Mammary epithelial cell (primary cell): ENCODE data around the gene RIPK3.

Source experiments
- CTCF ChIP-seq, 2 donors: IDR thresholded peaks in 1 of 2; conservative IDR thresholded peaks in 1 of 2; 2 replicates each; pipeline ENCODE4 v1.5.1; 2011 to 2012; ENCODE audit warnings: inconsistent platforms in 2 of 2, low read length in 2 of 2, mild to moderate bottlenecking in 2 of 2, control low read depth in 1 of 2, low read depth in 1 of 2; ENCODE audit not compliant: insufficient read depth in 1 of 2; ENCODE audit errors: extremely low read depth in 1 of 2
- EZH2 ChIP-seq: IDR thresholded peaks from 2 replicates; pipeline ENCODE4 v1.6.1; 2012; ENCODE audit warnings: low read length, inconsistent platforms, borderline replicate concordance

GRCh38 chr14:24298892-24299254, 40.9 kb downstream of the RIPK3 start:
- TF ChIP-seq CTCF (conservative IDR thresholded peaks at IDR 0.05 in 1 of 2, IDR thresholded peaks at IDR 0.05 in 1 of 2; ENCODE audit: extremely low read depth in 1 of 2, insufficient read depth in 1 of 2, low read depth in 1 of 2, low read length in 2 of 2) (no peak), EZH2 (no peak)
